Measurements from ENCODE around the gene TRERF1. TPM values are rescaled to one million over a fixed set of nuclear protein-coding genes. Genes with fewer than 3 reads are reported as not detected.

Gene TRERF1
- total RNA-seq, 1 donor from 2014 or later: 47.9 TPM

Other genes with a start within 250 kb of the TRERF1 start
- 48.8 and 49.7 TPM in 2 replicates for gene MRPS10, start 234.1 kb downstream of the TRERF1 start, total RNA-seq
- 26.8 and 28.1 TPM in 2 replicates for gene UBR2, start 112.1 kb upstream of the TRERF1 start, total RNA-seq

Measured in activated T-helper 1 cell treated with anti-CD3 and anti-CD28 coated beads, Interleukin-12 subunit alpha, Interleukin-12 subunit beta, Interleukin-2, Interleukin-4 antibody, amounts not matched to agents 30 ng/mL and 10 ng/mL and 1 ng/mL, durations not matched to agents 14 hours and 24 hours and 36 hours (primary cell).